Activated T-cell treated with anti-CD3 and anti-CD28 coated beads, Interleukin-2, amount 50 U/mL, for 24 hours (primary cell): ENCODE results near the gene UHRF1.

Experiments used
- DNase-seq: peaks from one replicate; pipeline ENCODE4 v3.0.0-alpha.2; 2020
- H3K27ac Mint-ChIP-seq: 2 replicates; pipeline ENCODE4 v1.8.0; 2020; ENCODE audit warnings: mild to moderate bottlenecking, mixed read lengths
- H3K27me3 Mint-ChIP-seq: 2 replicates; pipeline ENCODE4 v1.8.0; 2020; ENCODE audit warnings: mixed read lengths
- H3K36me3 Mint-ChIP-seq: 2 replicates; pipeline ENCODE4 v1.8.0; 2020; ENCODE audit warnings: low read depth, mixed read lengths
- H3K4me1 Mint-ChIP-seq: 2 replicates; pipeline ENCODE4 v1.8.0; 2020; ENCODE audit warnings: low read depth, mixed read lengths
- H3K4me3 Mint-ChIP-seq: 2 replicates; pipeline ENCODE4 v1.8.0; 2020; ENCODE audit warnings: mild to moderate bottlenecking, moderate library complexity, mixed read lengths
- H3K9me3 Mint-ChIP-seq: 2 replicates; pipeline ENCODE4 v1.8.0; 2020; ENCODE audit warnings: mixed read lengths

The UHRF1 gene

GRCh38 chr19:4911314-4911713 lies 2.0 kb downstream of the UHRF1 start:
- DNase-seq, result no peak
- H3K36me3 Mint-ChIP-seq, result peaks cover 61% of the 10 kb centered on the region
- peaks cover 67% of the 10 kb centered on the region for H3K4me1 Mint-ChIP-seq
- H3K4me3 Mint-ChIP-seq, result peak overlapping the region; percentile 89
- peak overlapping the region; percentile 94 for H3K27ac Mint-ChIP-seq
- no peaks in the 10 kb centered on the region for H3K9me3 Mint-ChIP-seq
- no peaks in the 10 kb centered on the region for H3K27me3 Mint-ChIP-seq

DNA sequence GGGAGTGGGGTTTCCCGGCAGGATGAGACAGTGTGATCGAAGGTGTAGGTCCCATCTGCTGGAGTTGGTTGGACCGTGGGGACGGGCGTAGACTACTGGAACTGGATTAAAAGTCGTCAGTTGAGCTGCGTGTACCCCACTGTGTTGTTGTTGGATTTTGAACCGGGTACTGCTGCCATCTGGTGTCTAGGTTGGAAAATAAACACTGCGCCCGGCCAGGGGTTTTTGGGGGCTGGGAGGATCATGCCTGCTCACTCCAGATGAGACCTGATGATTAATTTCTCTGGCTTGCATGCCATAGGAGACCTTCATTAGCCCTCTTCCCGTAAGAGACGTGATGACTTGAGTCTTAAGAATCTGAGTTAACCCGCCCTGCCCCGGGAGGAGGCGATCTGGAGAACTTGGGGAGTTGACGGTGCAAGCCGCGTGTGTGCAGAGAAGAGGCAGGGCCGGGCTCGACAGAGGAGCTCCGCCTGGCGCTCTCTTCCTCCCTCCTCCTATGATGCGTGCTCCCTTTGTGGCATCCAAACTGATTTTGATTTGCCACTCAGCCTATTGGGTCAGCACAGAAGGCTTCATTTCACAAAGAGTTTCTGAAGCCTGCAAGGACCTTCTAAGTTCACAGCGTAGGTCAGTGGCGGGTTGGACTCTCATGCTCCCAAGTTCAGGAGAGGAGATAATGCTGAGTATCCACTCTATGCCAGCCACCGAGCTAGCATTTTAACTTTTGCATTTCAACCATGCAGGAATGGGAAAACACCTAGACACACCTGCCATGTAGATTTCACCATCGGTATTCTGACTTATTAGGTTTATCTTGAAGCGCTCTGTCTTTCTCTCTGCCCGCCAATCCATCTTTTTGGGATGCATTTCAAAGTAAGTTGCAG lies 2.7 kb downstream of the UHRF1 start:
- Mint-ChIP-seq H3K9me3 (no peaks in the 10 kb centered on the region), H3K27ac (peak overlapping the region; percentile 94), H3K27me3 (no peaks in the 10 kb centered on the region), H3K36me3 (peaks cover 68% of the 10 kb centered on the region), H3K4me3 (peak overlapping the region; percentile 89), H3K4me1 (peaks cover 72% of the 10 kb centered on the region)
- peak; percentile 82 for DNase-seq

DNA sequence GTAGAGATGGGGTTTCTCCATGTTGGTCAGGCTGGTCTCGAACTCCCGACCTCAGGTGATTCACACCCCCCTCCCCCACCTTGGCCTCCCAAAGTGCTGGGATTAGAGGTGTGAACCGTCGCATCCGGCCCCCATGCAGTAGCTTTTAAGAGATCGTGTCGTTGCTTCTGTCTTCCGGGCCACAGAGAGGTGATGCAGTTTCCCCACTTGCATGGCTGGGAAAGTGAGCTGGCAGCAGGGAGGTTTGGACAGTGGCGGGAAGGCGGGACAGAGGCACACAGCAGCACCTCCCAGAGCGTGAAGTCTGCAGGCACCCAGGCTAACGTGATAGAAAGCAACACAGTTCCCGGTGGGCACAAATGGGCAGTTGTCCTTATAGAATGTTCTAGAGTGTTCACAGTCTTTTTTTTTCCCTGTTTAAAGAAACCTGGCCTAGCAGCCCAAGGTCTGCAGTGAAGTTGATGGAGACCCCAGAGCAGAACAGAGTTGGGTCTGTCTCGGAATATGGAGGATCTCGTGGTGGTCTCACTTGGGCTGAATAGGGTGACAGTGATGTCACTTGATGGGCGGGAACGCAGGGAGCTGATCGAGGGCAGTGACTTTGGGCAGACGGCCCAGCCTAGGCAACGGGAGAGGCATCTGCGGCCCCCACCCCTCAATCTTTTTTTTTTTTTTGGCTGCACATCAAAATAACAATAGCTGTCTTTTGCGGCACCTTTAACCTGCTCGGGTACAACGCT lies 4.9 kb downstream of the UHRF1 start:
- peak overlapping the region; percentile 89 for H3K4me3 Mint-ChIP-seq
- peaks cover 63% of the 10 kb centered on the region for H3K4me1 Mint-ChIP-seq
- H3K36me3 Mint-ChIP-seq, result peaks cover 86% of the 10 kb centered on the region
- H3K9me3 Mint-ChIP-seq, result no peaks in the 10 kb centered on the region
- peak; percentile 51 for DNase-seq
- no peaks in the 10 kb centered on the region for H3K27me3 Mint-ChIP-seq
- peak overlapping the region; percentile 94 for H3K27ac Mint-ChIP-seq

- Mint-ChIP-seq H3K36me3 (peaks cover 90% of the 10 kb centered on the region), H3K4me1 (peaks cover 63% of the 10 kb centered on the region), H3K9me3 (no peaks in the 10 kb centered on the region), H3K27me3 (no peaks in the 10 kb centered on the region), H3K27ac (peak overlapping the region; percentile 94), H3K4me3 (peak overlapping the region; percentile 89)
- peak; percentile 75 for DNase-seq
These were observed 5.6 kb downstream of the UHRF1 start for GRCh38 chr19:4914736-4915501.

GRCh38 chr19:4916292-4917082 lies 7.2 kb downstream of the UHRF1 start:
- Mint-ChIP-seq H3K36me3 (peaks cover 92% of the 10 kb centered on the region), H3K27me3 (no peaks in the 10 kb centered on the region), H3K27ac (peak overlapping the region; percentile 94), H3K9me3 (no peaks in the 10 kb centered on the region), H3K4me1 (peaks cover 59% of the 10 kb centered on the region), H3K4me3 (peak overlapping the region; percentile 89)
- DNase-seq, result peak; percentile 64

DNA sequence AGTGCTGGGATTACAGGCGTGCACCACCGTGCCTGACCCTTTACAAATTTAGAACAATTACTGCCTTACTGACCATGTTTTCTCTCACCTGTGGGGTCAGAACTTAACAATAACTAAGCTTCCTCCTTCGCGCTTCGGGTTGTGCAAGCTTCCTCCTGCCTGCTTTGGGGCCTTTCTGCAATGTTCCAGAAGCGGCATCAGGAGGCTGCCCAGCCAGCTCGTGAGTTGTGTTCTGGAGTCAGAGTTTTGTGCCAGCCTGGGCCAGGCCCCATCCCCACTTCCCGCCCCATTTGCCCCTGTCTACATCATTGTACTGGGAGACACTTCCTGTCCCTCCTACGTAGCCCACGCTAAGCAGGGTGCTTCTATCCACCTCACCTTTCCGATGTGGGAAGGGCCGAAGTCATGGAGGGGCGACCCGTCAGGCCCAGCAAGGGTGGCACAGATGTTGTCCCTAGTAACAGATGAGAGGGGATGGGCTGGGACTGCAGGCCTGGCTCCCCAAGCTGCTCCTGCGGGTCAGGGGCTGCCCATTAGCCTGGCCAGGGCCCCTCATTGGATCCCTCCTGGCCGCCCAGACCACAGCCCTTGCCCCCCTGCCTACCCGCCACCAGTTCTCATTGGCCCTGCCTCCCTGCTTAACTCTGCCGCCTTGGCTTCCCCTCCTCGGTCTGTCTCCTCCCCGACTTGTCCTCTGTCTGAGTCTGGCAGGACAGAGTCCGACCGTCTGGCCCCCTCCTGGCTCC lies 13.4 kb downstream of the UHRF1 start:
- no peak for DNase-seq
- H3K4me1 Mint-ChIP-seq, result peaks cover 10% of the 10 kb centered on the region
- H3K27me3 Mint-ChIP-seq, result no peaks in the 10 kb centered on the region
- H3K27ac Mint-ChIP-seq, result no peak overlapping the region
- no peak overlapping the region for H3K4me3 Mint-ChIP-seq
- H3K36me3 Mint-ChIP-seq, result peaks cover 86% of the 10 kb centered on the region
- H3K9me3 Mint-ChIP-seq, result no peaks in the 10 kb centered on the region

GRCh38 chr19:4923276-4923747 lies 14.0 kb downstream of the UHRF1 start:
- H3K36me3 Mint-ChIP-seq, result peaks cover 86% of the 10 kb centered on the region
- H3K4me1 Mint-ChIP-seq, result peaks cover 9% of the 10 kb centered on the region
- DNase-seq, result no peak
- no peaks in the 10 kb centered on the region for H3K9me3 Mint-ChIP-seq
- H3K27ac Mint-ChIP-seq, result no peak overlapping the region
- H3K4me3 Mint-ChIP-seq, result no peak overlapping the region
- no peaks in the 10 kb centered on the region for H3K27me3 Mint-ChIP-seq

DNA sequence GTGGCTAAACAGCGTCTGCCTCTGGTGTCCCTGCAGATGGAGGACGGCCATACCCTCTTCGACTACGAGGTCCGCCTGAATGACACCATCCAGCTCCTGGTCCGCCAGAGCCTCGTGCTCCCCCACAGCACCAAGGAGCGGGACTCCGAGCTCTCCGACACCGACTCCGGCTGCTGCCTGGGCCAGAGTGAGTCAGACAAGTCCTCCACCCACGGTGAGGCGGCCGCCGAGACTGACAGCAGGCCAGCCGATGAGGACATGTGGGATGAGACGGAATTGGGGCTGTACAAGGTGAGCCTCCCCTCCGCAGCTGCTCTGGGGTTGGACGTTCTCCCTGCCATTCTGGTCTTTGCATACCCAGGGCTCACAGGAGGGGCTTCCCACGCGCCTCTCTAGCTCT lies 19.9 kb downstream of the UHRF1 start:
- Mint-ChIP-seq H3K4me3 (no peak overlapping the region), H3K27me3 (no peaks in the 10 kb centered on the region), H3K4me1 (peaks cover 6% of the 10 kb centered on the region), H3K9me3 (no peaks in the 10 kb centered on the region), H3K36me3 (peaks cover 89% of the 10 kb centered on the region), H3K27ac (no peak overlapping the region)
- no peak for DNase-seq

DNA sequence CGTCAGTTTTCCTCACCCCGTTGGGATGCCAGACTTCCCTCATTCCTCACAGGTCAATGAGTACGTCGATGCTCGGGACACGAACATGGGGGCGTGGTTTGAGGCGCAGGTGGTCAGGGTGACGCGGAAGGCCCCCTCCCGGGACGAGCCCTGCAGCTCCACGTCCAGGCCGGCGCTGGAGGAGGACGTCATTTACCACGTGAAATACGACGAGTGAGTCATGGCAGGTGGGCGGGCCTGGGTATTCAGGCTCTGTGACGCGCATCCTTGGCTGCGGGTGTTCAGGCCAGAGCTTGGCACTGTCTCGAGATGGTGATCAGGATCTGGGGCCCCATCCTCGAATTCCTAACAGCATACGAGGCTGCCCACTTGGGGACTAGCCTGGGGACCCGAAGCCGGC lies 21.4 kb downstream of the UHRF1 start:
- Mint-ChIP-seq H3K4me1 (peaks cover 3% of the 10 kb centered on the region), H3K36me3 (peaks cover 93% of the 10 kb centered on the region), H3K9me3 (no peaks in the 10 kb centered on the region), H3K27me3 (no peaks in the 10 kb centered on the region), H3K27ac (no peak overlapping the region), H3K4me3 (no peak overlapping the region)
- DNase-seq, result no peak

GRCh38 chr19:4932711-4933110 lies 23.4 kb downstream of the UHRF1 start:
- Mint-ChIP-seq H3K4me1 (no peaks in the 10 kb centered on the region), H3K27ac (no peak overlapping the region), H3K27me3 (no peaks in the 10 kb centered on the region), H3K4me3 (no peak overlapping the region), H3K36me3 (peaks cover 96% of the 10 kb centered on the region), H3K9me3 (no peaks in the 10 kb centered on the region)
- no peak for DNase-seq

- Mint-ChIP-seq H3K9me3 (no peaks in the 10 kb centered on the region), H3K4me1 (no peaks in the 10 kb centered on the region), H3K27me3 (no peaks in the 10 kb centered on the region), H3K36me3 (peaks cover 96% of the 10 kb centered on the region), H3K4me3 (no peak overlapping the region), H3K27ac (no peak overlapping the region)
- DNase-seq, result no peak
These were observed 24.2 kb downstream of the UHRF1 start for GRCh38 chr19:4933528-4933927.

- DNase-seq, result no peak
- no peak overlapping the region for H3K27ac Mint-ChIP-seq
- H3K27me3 Mint-ChIP-seq, result no peaks in the 10 kb centered on the region
- no peak overlapping the region for H3K4me3 Mint-ChIP-seq
- no peaks in the 10 kb centered on the region for H3K4me1 Mint-ChIP-seq
- H3K9me3 Mint-ChIP-seq, result no peaks in the 10 kb centered on the region
- peaks cover 91% of the 10 kb centered on the region for H3K36me3 Mint-ChIP-seq
These were observed 26.1 kb downstream of the UHRF1 start for GRCh38 chr19:4935444-4935843.

GRCh38 chr19:4937060-4937459 lies 27.8 kb downstream of the UHRF1 start:
- H3K27ac Mint-ChIP-seq, result no peak overlapping the region
- peaks cover 92% of the 10 kb centered on the region for H3K36me3 Mint-ChIP-seq
- no peak overlapping the region for H3K4me3 Mint-ChIP-seq
- no peak for DNase-seq
- H3K27me3 Mint-ChIP-seq, result no peaks in the 10 kb centered on the region
- H3K9me3 Mint-ChIP-seq, result no peaks in the 10 kb centered on the region
- no peaks in the 10 kb centered on the region for H3K4me1 Mint-ChIP-seq
